Right atrium auricular region (tissue), 2 donors: ENCODE data around the gene LARGE2. TPM values are rescaled to one million over a fixed set of nuclear protein-coding genes. Genes with fewer than 3 reads are reported as not detected.

ENCODE experiments used
- DNase-seq: peaks from one replicate; pipeline ENCODE4 v3.0.0-alpha.2; 2019; ENCODE audit warnings: low spot score
- H3K27ac ChIP-seq, 2 donors: fragments of 200-600 bp; sonication (generic); 1 replicate in 1 of 2; 2 replicates in 1 of 2; pipeline ENCODE4 v1.5.1; 2016 to 2019
- H3K27me3 ChIP-seq, 2 donors: fragments of 200-600 bp; sonication (generic); one replicate each; pipeline versions ENCODE4 v1.5.1 to v1.6.0; 2017 to 2019
- H3K36me3 ChIP-seq: fragments of 200-600 bp; sonication (generic); one replicate; pipeline ENCODE4 v1.5.1; 2016
- H3K4me1 ChIP-seq, 2 donors: fragments of 200-600 bp; sonication (generic); one replicate each; pipeline versions ENCODE4 v1.5.1 to v1.6.0; 2017 to 2019
- H3K4me3 ChIP-seq, 2 donors: fragments of 200-600 bp; sonication (generic); 1 replicate in 1 of 2; 2 replicates in 1 of 2; pipeline ENCODE4 v1.5.1; 2017 to 2019; ENCODE audit warnings: mild to moderate bottlenecking in 1 of 2, moderate library complexity in 1 of 2
- H3K9me3 ChIP-seq, 2 donors: fragments of 200-600 bp; sonication (generic); one replicate each; pipeline ENCODE4 v1.5.1; 2019
- total RNA-seq, 2 donors: library from RNA; depleted of rRNA; stranded (reverse); fragments of >200 nt; gene quantifications; one replicate each; pipeline ENCODE4 v1.1.0, GENCODE V29; 2016
- TF ChIP-seq, protein P1 (sequence below), 2 donors: fragments of 200-600 bp; sonication (generic); IDR thresholded peaks; one replicate each; pipeline ENCODE4 v1.5.1; 2019; ENCODE audit warnings: antibody characterized with exemption in 2 of 2

LARGE2 gene
- total RNA-seq, 2 donors from 2014 or later, result 0.51 TPM; not detected in 1

- Histone ChIP-seq H3K36me3 (no peaks in the 10 kb centered on the region), H3K27ac (no peak overlapping the region), H3K4me1 (peaks cover 0 to 19% of the 10 kb centered on the region in 2 donors), H3K27me3 (peaks cover 5 to 13% of the 10 kb centered on the region in 2 donors), H3K9me3 (no peaks in the 10 kb centered on the region), H3K4me3 (no peak overlapping the region)
- TF ChIP-seq, protein P1, sequence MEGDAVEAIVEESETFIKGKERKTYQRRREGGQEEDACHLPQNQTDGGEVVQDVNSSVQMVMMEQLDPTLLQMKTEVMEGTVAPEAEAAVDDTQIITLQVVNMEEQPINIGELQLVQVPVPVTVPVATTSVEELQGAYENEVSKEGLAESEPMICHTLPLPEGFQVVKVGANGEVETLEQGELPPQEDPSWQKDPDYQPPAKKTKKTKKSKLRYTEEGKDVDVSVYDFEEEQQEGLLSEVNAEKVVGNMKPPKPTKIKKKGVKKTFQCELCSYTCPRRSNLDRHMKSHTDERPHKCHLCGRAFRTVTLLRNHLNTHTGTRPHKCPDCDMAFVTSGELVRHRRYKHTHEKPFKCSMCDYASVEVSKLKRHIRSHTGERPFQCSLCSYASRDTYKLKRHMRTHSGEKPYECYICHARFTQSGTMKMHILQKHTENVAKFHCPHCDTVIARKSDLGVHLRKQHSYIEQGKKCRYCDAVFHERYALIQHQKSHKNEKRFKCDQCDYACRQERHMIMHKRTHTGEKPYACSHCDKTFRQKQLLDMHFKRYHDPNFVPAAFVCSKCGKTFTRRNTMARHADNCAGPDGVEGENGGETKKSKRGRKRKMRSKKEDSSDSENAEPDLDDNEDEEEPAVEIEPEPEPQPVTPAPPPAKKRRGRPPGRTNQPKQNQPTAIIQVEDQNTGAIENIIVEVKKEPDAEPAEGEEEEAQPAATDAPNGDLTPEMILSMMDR (IDR thresholded peaks at IDR 0.05), result no peak
- no peak for DNase-seq
These were observed 2.5 kb downstream of the LARGE2 start for GRCh38 chr11:45924927-45925326.

DNA sequence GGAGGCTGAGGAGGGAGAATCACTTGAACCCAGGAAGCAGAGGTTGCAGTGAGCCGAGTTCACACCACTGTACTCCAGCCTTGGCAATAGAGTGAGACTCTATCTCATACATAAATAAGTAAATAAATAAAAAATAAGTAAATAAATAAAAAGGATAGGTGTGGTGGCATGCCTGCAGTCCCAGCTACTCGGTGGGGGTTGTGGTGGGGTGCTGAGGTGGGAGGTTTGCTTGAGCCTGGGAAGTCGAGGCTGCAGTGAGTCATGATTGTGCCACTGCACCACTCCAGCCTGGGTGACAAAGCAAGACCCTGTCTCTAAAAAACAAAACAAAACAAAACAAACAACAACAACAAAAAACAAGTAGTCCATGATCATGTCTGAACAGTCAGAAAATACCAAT, 3.1 kb downstream of the LARGE2 start:
- Histone ChIP-seq H3K27ac (no peak overlapping the region), H3K27me3 (peaks cover 5 to 13% of the 10 kb centered on the region in 2 donors), H3K36me3 (no peaks in the 10 kb centered on the region), H3K9me3 (no peaks in the 10 kb centered on the region), H3K4me3 (no peak overlapping the region), H3K4me1 (peaks cover 0 to 23% of the 10 kb centered on the region in 2 donors)
- DNase-seq, result no peak
- TF ChIP-seq, protein P1 (IDR thresholded peaks at IDR 0.05), result no peak

DNA sequence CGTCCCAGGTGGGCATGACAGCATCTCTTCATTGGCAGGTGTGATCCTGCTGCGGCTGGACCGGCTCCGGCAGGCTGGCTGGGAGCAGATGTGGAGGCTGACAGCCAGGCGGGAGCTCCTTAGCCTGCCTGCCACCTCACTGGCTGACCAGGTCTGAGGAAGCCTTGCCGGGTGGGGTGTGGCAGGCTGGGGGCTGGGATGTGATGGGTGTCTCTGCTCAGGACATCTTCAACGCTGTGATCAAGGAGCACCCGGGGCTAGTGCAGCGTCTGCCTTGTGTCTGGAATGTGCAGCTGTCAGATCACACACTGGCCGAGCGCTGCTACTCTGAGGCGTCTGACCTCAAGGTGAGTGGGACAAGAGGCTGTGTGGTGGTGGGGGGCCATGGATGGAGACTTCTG, 3.5 kb downstream of the LARGE2 start:
- Histone ChIP-seq H3K27me3 (peaks cover 5 to 13% of the 10 kb centered on the region in 2 donors), H3K27ac (no peak overlapping the region)

GRCh38 chr11:45926536-45927331, 4.3 kb downstream of the LARGE2 start:
- H3K4me3 ChIP-seq, result no peak overlapping the region
- H3K36me3 ChIP-seq, result peaks cover 2% of the 10 kb centered on the region
- peaks cover 0 to 31% of the 10 kb centered on the region in 2 donors for H3K4me1 ChIP-seq
- TF ChIP-seq, protein P1 (IDR thresholded peaks at IDR 0.05), result no peak
- H3K9me3 ChIP-seq, result no peaks in the 10 kb centered on the region
- no peak for DNase-seq
- peaks cover 5 to 13% of the 10 kb centered on the region in 2 donors for H3K27me3 ChIP-seq
- no peak overlapping the region for H3K27ac ChIP-seq

More for the DNA sequence above, 3.5 kb downstream of the LARGE2 start:
- no peaks in the 10 kb centered on the region for H3K36me3 ChIP-seq
- H3K4me1 ChIP-seq, result peaks cover 0 to 27% of the 10 kb centered on the region in 2 donors
- H3K4me3 ChIP-seq, result no peak overlapping the region
- no peaks in the 10 kb centered on the region for H3K9me3 ChIP-seq
- TF ChIP-seq, protein P1 (IDR thresholded peaks at IDR 0.05), result no peak
- no peak for DNase-seq

- DNase-seq, result no peak
These were observed 4.9 kb downstream of the LARGE2 start for GRCh38 chr11:45927332-45927683.

More at GRCh38 chr11:45927332-45927683, 4.9 kb downstream of the LARGE2 start:
- Histone ChIP-seq H3K27me3 (peaks cover 1 to 11% of the 10 kb centered on the region in 2 donors), H3K9me3 (no peaks in the 10 kb centered on the region), H3K4me1 (peaks cover 0 to 26% of the 10 kb centered on the region in 2 donors), H3K36me3 (peaks cover 8% of the 10 kb centered on the region), H3K4me3 (no peak overlapping the region), H3K27ac (no peak overlapping the region)
- TF ChIP-seq, protein P1 (IDR thresholded peaks at IDR 0.05), result no peak
